ENCODE data around the gene HCN3.

- TF ChIP-seq POLR2A (IDR thresholded peaks at IDR 0.05; ENCODE audit: low read length): no peak
- TF ChIP-seq GATA1 (IDR thresholded peaks at IDR 0.05; ENCODE audit: low read depth, low read length): no peak
Observed at GRCh38 chr1:155304558-155305063, 27.3 kb downstream of the HCN3 start.

All from erythroblast (primary cell).